ENCODE data around the gene DGCR6L.
"Not testable (repeated sequence)": the region's sequence is repeated elsewhere in the genome, so short reads cannot be mapped to it uniquely, and the experiment has no call there.

The DGCR6L gene

GRCh38 chr22:20284471-20285086 lies 35.3 kb downstream of the DGCR6L start:
- POLR2A ChIA-PET, result no interaction called here
- CTCF ChIA-PET, result interaction anchor here (0.7 to 3.8 kb wide), 15 partner anchors 8 to 137 kb away, joined by 3 to 89 read pairs (median 4); no protein-coding TSS in a partner anchor
- DNase-seq (ENCODE audit: low read depth, low spot score), result no peak
- H3K4me3 ChIP-seq (ENCODE audit: low read depth, low read length), result no peak overlapping the region
- no peak for TF ChIP-seq CTCF (IDR thresholded peaks at IDR 0.05; ENCODE audit: insufficient read depth, low read length, missing control alignments)

GRCh38 chr22:20283674-20284066 lies 36.2 kb downstream of the DGCR6L start:
- no peak for DNase-seq (ENCODE audit: low read depth, low spot score)
- ChIA-PET CTCF (interaction anchor here (0.7 to 3.8 kb wide), 9 partner anchors 7 to 312 kb away, joined by 3 to 89 read pairs (median 6); no protein-coding TSS in a partner anchor), POLR2A (no interaction called here)
- H3K4me3 ChIP-seq (ENCODE audit: low read depth, low read length), result no peak overlapping the region
- no peak for TF ChIP-seq CTCF (IDR thresholded peaks at IDR 0.05; ENCODE audit: insufficient read depth, low read length, missing control alignments)

- CTCF ChIA-PET, result interaction anchor here (0.7 to 3.8 kb wide), 6 partner anchors 10 to 312 kb away, joined by 3 to 89 read pairs (median 14); no protein-coding TSS in a partner anchor
- POLR2A ChIA-PET, result no interaction called here
- no peak overlapping the region for H3K4me3 ChIP-seq (ENCODE audit: low read depth, low read length)
- no peak for TF ChIP-seq CTCF (IDR thresholded peaks at IDR 0.05; ENCODE audit: insufficient read depth, low read length, missing control alignments)
- DNase-seq (ENCODE audit: low read depth, low spot score), result no peak
These were observed 36.8 kb downstream of the DGCR6L start for GRCh38 chr22:20282901-20283673.

- TF ChIP-seq CTCF (IDR thresholded peaks at IDR 0.05; ENCODE audit: insufficient read depth, low read length, missing control alignments), result no peak
- ChIA-PET CTCF (interaction anchor here (0.8 to 1.8 kb wide), 3 partner anchors 8 to 125 kb away, joined by 3 to 12 read pairs (median 4); no protein-coding TSS in a partner anchor), POLR2A (no interaction called here)
- no peak overlapping the region for H3K4me3 ChIP-seq (ENCODE audit: low read depth, low read length)
- DNase-seq (ENCODE audit: low read depth, low spot score), result no peak
These were observed 38.0 kb downstream of the DGCR6L start for GRCh38 chr22:20281891-20282290.

- POLR2A ChIA-PET; DNase-seq (ENCODE audit: low read depth, low spot score); H3K4me3 ChIP-seq (ENCODE audit: low read depth, low read length): not testable (repeated sequence)
- CTCF ChIA-PET, result interaction anchor here (0.8 to 1.8 kb wide), 4 partner anchors 9 to 124 kb away, joined by 3 to 12 read pairs (median 4); no protein-coding TSS in a partner anchor
These were observed 38.4 kb downstream of the DGCR6L start for GRCh38 chr22:20281473-20281872.

- ChIA-PET POLR2A (no interaction called here), CTCF (interaction anchor here (1.0 to 1.8 kb wide), 2 partner anchors 11 to 124 kb away, joined by 3 to 12 read pairs; no protein-coding TSS in a partner anchor)
- no peak overlapping the region for H3K4me3 ChIP-seq (ENCODE audit: low read depth, low read length)
- DNase-seq (ENCODE audit: low read depth, low spot score), result no peak
- TF ChIP-seq CTCF (IDR thresholded peaks at IDR 0.05; ENCODE audit: insufficient read depth, low read length, missing control alignments), result no peak
These were observed 39.0 kb downstream of the DGCR6L start for GRCh38 chr22:20280866-20281265.

GRCh38 chr22:20280163-20280562 lies 39.7 kb downstream of the DGCR6L start:
- CTCF ChIA-PET, result interaction anchor here (0.8 kb wide), 1 partner anchor 123 kb away, joined by 3 read pairs; no protein-coding TSS in a partner anchor

More at GRCh38 chr22:20280163-20280562, 39.7 kb downstream of the DGCR6L start:
- H3K4me3 ChIP-seq (ENCODE audit: low read depth, low read length); POLR2A ChIA-PET; DNase-seq (ENCODE audit: low read depth, low spot score): not testable (repeated sequence)

Measured in AG04449 (cell line).